HCT116 (cell line): ENCODE measurements around the gene STAC. TPM values are rescaled to one million over a fixed set of nuclear protein-coding genes. Genes with fewer than 3 reads are reported as not detected.

Source experiments
- ATAC-seq: fragments of 200-7000 bp; cut with Tn5 transposase; 2 replicates; pipeline ENCODE4 v1.9.1; 2020; ENCODE audit warnings: mild to moderate bottlenecking, moderate library complexity
- BruUV-seq: library from RNA; stranded (reverse); fragments of 400-500 nt; replicated peaks from 2 replicates; lab custom pipeline; 2021; lab: Mats Ljungman, UMichigan
- CTCF ChIA-PET: fragments of 300-600 bp; sonication (Branson Sonifier 250); formaldehyde crosslinking; loops from one replicate; lab custom pipeline; 2021; ENCODE audit warnings: antibody characterized with exemption; lab: Charles Lee
- POLR2A ChIA-PET: fragments of 300-600, 350-600 bp; sonication (Branson Sonifier 250); formaldehyde crosslinking; loops from one replicate; lab custom pipeline; 2021; ENCODE audit warnings: antibody characterized with exemption; lab: Charles Lee
- RAD21 ChIA-PET, 2 experiments: fragments of 300-600 bp; sonication (Branson Sonifier 250); formaldehyde crosslinking; loops; one replicate each; lab custom pipeline; 2023; ENCODE audit warnings: low total read pairs in 2 of 2; ENCODE audit not compliant: uncharacterized antibody in 2 of 2, unreplicated experiment in 2 of 2, low non-redundant PET in 1 of 2; lab: Charles Lee
- DNase-seq: peaks from one replicate; pipeline ENCODE4 v3.0.0-alpha.2; 2010; ENCODE audit warnings: low read depth, low spot score
- H2AFZ ChIP-seq: fragments of 200-600 bp; shearing (Covaris generic), sonication (generic); 2 replicates; pipeline ENCODE4 v1.6.1; 2017; ENCODE audit warnings: low read depth, mixed run types, mixed read lengths, antibody characterized with exemption, low read length; ENCODE audit not compliant: poor library complexity, severe bottlenecking
- H3K27ac ChIP-seq: 2 replicates; pipeline ENCODE4 v1.5.1; 2012; ENCODE audit warnings: low read depth, low read length
- H3K27me3 ChIP-seq: fragments of 200-600 bp; sonication (generic); 2 replicates; pipeline ENCODE4 v1.6.1; 2016; ENCODE audit warnings: mixed run types, low read length, mixed read lengths; ENCODE audit not compliant: insufficient read depth
- H3K36me3 ChIP-seq, 2 experiments: fragments of 200-500 bp in 1 of 2; fragments of 200-600 bp in 1 of 2; sonication (Bioruptor generic) in 1 of 2; sonication (generic) in 1 of 2; 2 replicates each; pipeline versions ENCODE4 v1.5.1 to v1.6.1; 2014 to 2016; ENCODE audit warnings: low read length in 2 of 2, inconsistent platforms in 1 of 2, mixed read lengths in 1 of 2, mixed run types in 1 of 2; ENCODE audit not compliant: insufficient read depth in 2 of 2, control insufficient read depth in 1 of 2
- H3K4me1 ChIP-seq, 2 experiments: fragments of 200-600 bp in 1 of 2; sonication (generic) in 1 of 2; 2 replicates each; pipeline versions ENCODE4 v1.5.1 to v1.6.1; 2012 to 2017; ENCODE audit warnings: low read length in 2 of 2, inconsistent platforms in 1 of 2, mild to moderate bottlenecking in 1 of 2, mixed read lengths in 1 of 2, mixed run types in 1 of 2, moderate library complexity in 1 of 2; ENCODE audit not compliant: insufficient read depth in 2 of 2, control insufficient read depth in 1 of 2
- H3K4me2 ChIP-seq: fragments of 200-600 bp; sonication (generic); 2 replicates; pipeline ENCODE4 v1.6.1; 2017; ENCODE audit warnings: mixed run types, low read length, mixed read lengths
- H3K4me3 ChIP-seq, 2 experiments: fragments of 200-600 bp in 1 of 2; sonication (generic) in 1 of 2; replicated peaks in 1 of 2; 2 replicates each; pipeline ENCODE4 v1.5.1; 2011 to 2016; ENCODE audit warnings: low read length in 2 of 2, control low read depth in 1 of 2, low read depth in 1 of 2, mild to moderate bottlenecking in 1 of 2, mixed read lengths in 1 of 2, mixed run types in 1 of 2
- H3K79me2 ChIP-seq: fragments of 200-600 bp; sonication (generic); 2 replicates; pipeline ENCODE4 v1.6.1; 2017; ENCODE audit warnings: mild to moderate bottlenecking, mixed run types, low read length, moderate library complexity, mixed read lengths; ENCODE audit not compliant: insufficient read depth
- H3K9ac ChIP-seq: fragments of 200-600 bp; sonication (generic); 2 replicates; pipeline ENCODE4 v1.6.1; 2016; ENCODE audit warnings: low read length, mixed read lengths
- H3K9me2 ChIP-seq: fragments of 200-600 bp; sonication (generic), shearing (Covaris generic); 2 replicates; pipeline ENCODE4 v1.6.1; 2017; ENCODE audit warnings: mixed run types, mild to moderate bottlenecking, moderate library complexity; ENCODE audit not compliant: insufficient read depth
- H3K9me3 ChIP-seq, 2 experiments: fragments of 200-500 bp in 1 of 2; fragments of 200-600 bp in 1 of 2; sonication (Bioruptor generic) in 1 of 2; sonication (generic) in 1 of 2; 2 replicates each; pipeline ENCODE4 v1.6.1; 2014 to 2017; ENCODE audit warnings: low read length in 2 of 2, mixed read lengths in 2 of 2, inconsistent platforms in 1 of 2, low read depth in 1 of 2, mild to moderate bottlenecking in 1 of 2, mixed run types in 1 of 2, moderate library complexity in 1 of 2; ENCODE audit not compliant: control insufficient read depth in 1 of 2, insufficient read depth in 1 of 2
- H4K20me1 ChIP-seq: fragments of 200-600 bp; sonication (generic), shearing (Covaris generic); 2 replicates; pipeline ENCODE4 v1.6.1; 2017; ENCODE audit warnings: mixed run types, mild to moderate bottlenecking, moderate library complexity; ENCODE audit not compliant: insufficient read depth
- CBX3 ChIP-seq: IDR thresholded peaks from 2 replicates; pipeline ENCODE4 v1.6.1; 2012; ENCODE audit warnings: low read depth
- CEBPB ChIP-seq: IDR thresholded peaks from 2 replicates; pipeline ENCODE4 v1.6.1; 2012; ENCODE audit warnings: low read depth
- JUND ChIP-seq: IDR thresholded peaks from 2 replicates; pipeline ENCODE4 v1.6.1; 2012
- POLR2A ChIP-seq: IDR thresholded peaks from 2 replicates; pipeline ENCODE4 v1.7.0; 2011; ENCODE audit warnings: borderline replicate concordance; ENCODE audit not compliant: insufficient read depth, insufficient read length; ENCODE audit errors: extremely low read depth
- RAD21 ChIP-seq: IDR thresholded peaks from 2 replicates; pipeline ENCODE4 v1.6.1; 2012; ENCODE audit warnings: low read depth, mild to moderate bottlenecking
- SIN3A ChIP-seq: IDR thresholded peaks from 2 replicates; pipeline ENCODE4 v1.6.1; 2012; ENCODE audit warnings: low read depth
- ZFX ChIP-seq: fragments of 450-650 bp; IDR thresholded peaks from 2 replicates; pipeline ENCODE4 v1.6.1; 2017
- intact Hi-C: fragments of 100-400 bp; cut with micrococcal nuclease; formaldehyde crosslinking; loops from 2 replicates; pipeline ENCODE4 v1.10.0; 2022
- total RNA-seq: library from RNA; stranded (reverse); gene quantifications from one replicate; pipeline ENCODE4 v1.2.1, GENCODE V29; 2021; ENCODE audit not compliant: unreplicated experiment
- TF ChIP-seq, protein P1 (sequence below): IDR thresholded peaks from 2 replicates; pipeline ENCODE4 v1.6.1; 2012; ENCODE audit warnings: low read depth
- TF ChIP-seq, protein P2 (sequence below): IDR thresholded peaks from 2 replicates; pipeline ENCODE4 v1.6.1; 2012
- TF ChIP-seq, protein P3 (sequence below): IDR thresholded peaks from 2 replicates; pipeline ENCODE4 v1.6.1; 2012

STAC gene
- total RNA-seq, 1 experiment from 2014 or later, result not detected

DNA sequence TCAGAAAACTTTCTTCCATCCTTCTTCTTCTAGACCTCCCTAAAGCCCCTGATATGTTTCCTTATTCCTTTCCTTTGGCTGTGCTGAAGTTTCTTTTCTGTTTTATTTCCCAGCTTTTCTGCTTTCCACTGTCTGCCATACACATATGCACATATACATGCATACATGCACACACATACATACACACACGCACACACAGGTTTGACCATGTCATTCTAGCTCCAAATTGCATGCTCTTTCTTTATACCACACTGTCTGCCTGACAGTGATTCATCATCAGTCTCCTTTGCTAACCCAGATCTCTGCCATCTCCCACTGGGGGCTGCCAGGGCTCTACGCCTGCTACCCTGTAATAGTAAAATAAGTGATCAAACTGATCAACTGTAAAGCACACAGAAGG is 181.3 kb downstream of the STAC start:
- Histone ChIP-seq H3K9me3 (no peaks in the 10 kb centered on the region), H3K4me2 (no peak overlapping the region), H3K4me3 (no peak overlapping the region), H2AFZ (no peak overlapping the region), H3K27ac (no peak overlapping the region), H3K9me2 (no peaks in the 10 kb centered on the region), H3K36me3 (no peaks in the 10 kb centered on the region), H3K79me2 (no peaks in the 10 kb centered on the region), H3K4me1 (no peaks in the 10 kb centered on the region), H3K9ac (no peak overlapping the region), H4K20me1 (no peaks in the 10 kb centered on the region), H3K27me3 (0 out of 2 replicates have a peak, but pooled peaks cover 8% of the 10 kb centered on the region)
- no TSS peak for BruUV-seq
- DNase-seq (no peak), ATAC-seq (no peak)
- intact Hi-C loops, result no loop called here
- TF ChIP-seq RAD21 (no peak), POLR2A (no peak), CEBPB (no peak), JUND (no peak), SIN3A (no peak), CBX3 (no peak), ZFX (no peak)
- TF ChIP-seq, protein P1, sequence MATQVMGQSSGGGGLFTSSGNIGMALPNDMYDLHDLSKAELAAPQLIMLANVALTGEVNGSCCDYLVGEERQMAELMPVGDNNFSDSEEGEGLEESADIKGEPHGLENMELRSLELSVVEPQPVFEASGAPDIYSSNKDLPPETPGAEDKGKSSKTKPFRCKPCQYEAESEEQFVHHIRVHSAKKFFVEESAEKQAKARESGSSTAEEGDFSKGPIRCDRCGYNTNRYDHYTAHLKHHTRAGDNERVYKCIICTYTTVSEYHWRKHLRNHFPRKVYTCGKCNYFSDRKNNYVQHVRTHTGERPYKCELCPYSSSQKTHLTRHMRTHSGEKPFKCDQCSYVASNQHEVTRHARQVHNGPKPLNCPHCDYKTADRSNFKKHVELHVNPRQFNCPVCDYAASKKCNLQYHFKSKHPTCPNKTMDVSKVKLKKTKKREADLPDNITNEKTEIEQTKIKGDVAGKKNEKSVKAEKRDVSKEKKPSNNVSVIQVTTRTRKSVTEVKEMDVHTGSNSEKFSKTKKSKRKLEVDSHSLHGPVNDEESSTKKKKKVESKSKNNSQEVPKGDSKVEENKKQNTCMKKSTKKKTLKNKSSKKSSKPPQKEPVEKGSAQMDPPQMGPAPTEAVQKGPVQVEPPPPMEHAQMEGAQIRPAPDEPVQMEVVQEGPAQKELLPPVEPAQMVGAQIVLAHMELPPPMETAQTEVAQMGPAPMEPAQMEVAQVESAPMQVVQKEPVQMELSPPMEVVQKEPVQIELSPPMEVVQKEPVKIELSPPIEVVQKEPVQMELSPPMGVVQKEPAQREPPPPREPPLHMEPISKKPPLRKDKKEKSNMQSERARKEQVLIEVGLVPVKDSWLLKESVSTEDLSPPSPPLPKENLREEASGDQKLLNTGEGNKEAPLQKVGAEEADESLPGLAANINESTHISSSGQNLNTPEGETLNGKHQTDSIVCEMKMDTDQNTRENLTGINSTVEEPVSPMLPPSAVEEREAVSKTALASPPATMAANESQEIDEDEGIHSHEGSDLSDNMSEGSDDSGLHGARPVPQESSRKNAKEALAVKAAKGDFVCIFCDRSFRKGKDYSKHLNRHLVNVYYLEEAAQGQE, result no peak
- TF ChIP-seq, protein P2, sequence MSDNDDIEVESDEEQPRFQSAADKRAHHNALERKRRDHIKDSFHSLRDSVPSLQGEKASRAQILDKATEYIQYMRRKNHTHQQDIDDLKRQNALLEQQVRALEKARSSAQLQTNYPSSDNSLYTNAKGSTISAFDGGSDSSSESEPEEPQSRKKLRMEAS, result no peak
- TF ChIP-seq, protein P3, sequence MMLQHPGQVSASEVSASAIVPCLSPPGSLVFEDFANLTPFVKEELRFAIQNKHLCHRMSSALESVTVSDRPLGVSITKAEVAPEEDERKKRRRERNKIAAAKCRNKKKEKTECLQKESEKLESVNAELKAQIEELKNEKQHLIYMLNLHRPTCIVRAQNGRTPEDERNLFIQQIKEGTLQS, result no peak
- ChIA-PET POLR2A (no interaction called here), RAD21 (no interaction called here), CTCF (no interaction called here)
